CD14-positive monocyte (primary cell): ENCODE data around the gene PADI1. TPM values are rescaled to one million over a fixed set of nuclear protein-coding genes. Genes with fewer than 3 reads are reported as not detected.
A peak's percentile ranks its signal among the peaks of the same experiment; 100 is the strongest.

ENCODE experiments used
- DNase-seq, 3 donors: peaks; one replicate each; pipeline ENCODE4 v3.0.0-alpha.2; 2011 to 2022
- H2AFZ ChIP-seq: 2 replicates; pipeline ENCODE4 v1.6.0; 2012; ENCODE audit warnings: mild to moderate bottlenecking, low read depth, low read length, inconsistent platforms; ENCODE audit not compliant: insufficient read depth, poor library complexity, severe bottlenecking
- H3K27ac ChIP-seq, 2 donors: 1 replicate in 1 of 2; 2 replicates in 1 of 2; pipeline ENCODE4 v1.5.1; 2012 to 2013; ENCODE audit warnings: low read length in 2 of 2, control low read depth in 1 of 2, inconsistent platforms in 1 of 2, low read depth in 1 of 2, mild to moderate bottlenecking in 1 of 2
- H3K27me3 ChIP-seq, 2 donors: one replicate each; pipeline versions ENCODE4 v1.6.0 to v1.6.1; 2011 to 2013; ENCODE audit warnings: low read length in 2 of 2; ENCODE audit not compliant: control insufficient read depth in 2 of 2, insufficient read depth in 2 of 2
- H3K36me3 ChIP-seq, 2 donors: replicated peaks in 1 of 2; 1 replicate in 1 of 2; 2 replicates in 1 of 2; pipeline versions ENCODE4 v1.5.1 to v1.6.1; 2012 to 2013; ENCODE audit warnings: low read length in 2 of 2, control low read depth in 1 of 2, inconsistent platforms in 1 of 2, mild to moderate bottlenecking in 1 of 2; ENCODE audit not compliant: insufficient read depth in 2 of 2, control insufficient read depth in 1 of 2
- H3K4me1 ChIP-seq, 2 donors: 1 replicate in 1 of 2; 2 replicates in 1 of 2; pipeline versions ENCODE4 v1.5.1 to v1.6.1; 2012 to 2013; ENCODE audit warnings: low read length in 2 of 2, control low read depth in 1 of 2, inconsistent platforms in 1 of 2, mild to moderate bottlenecking in 1 of 2, moderate library complexity in 1 of 2; ENCODE audit not compliant: insufficient read depth in 2 of 2, control insufficient read depth in 1 of 2
- H3K4me2 ChIP-seq: replicated peaks from 2 replicates; pipeline ENCODE3; 2012; ENCODE audit warnings: low read length, moderate library complexity, mild to moderate bottlenecking; ENCODE audit not compliant: poor library complexity, severe bottlenecking; ENCODE audit errors: extremely low read depth
- H3K4me3 ChIP-seq, 3 experiments: fragments of 200-600 bp in 1 of 3; sonication (generic) in 1 of 3; replicated peaks in 1 of 3; 1 replicate in 2 of 3; 2 replicates in 1 of 3; pipeline ENCODE4 v1.5.1; 2011 to 2013; ENCODE audit warnings: low read length in 3 of 3, mild to moderate bottlenecking in 3 of 3, control low read depth in 2 of 3, low read depth in 2 of 3, inconsistent platforms in 1 of 3, moderate library complexity in 1 of 3
- H3K79me2 ChIP-seq: 2 replicates; pipeline ENCODE4 v1.6.0; 2012; ENCODE audit warnings: mild to moderate bottlenecking, control low read depth, inconsistent platforms, low read length, moderate library complexity; ENCODE audit not compliant: insufficient read depth
- H3K9ac ChIP-seq: 2 replicates; pipeline ENCODE4 v1.6.0; 2017; ENCODE audit warnings: low read length, mild to moderate bottlenecking; ENCODE audit not compliant: insufficient read depth, poor library complexity, severe bottlenecking
- H3K9me3 ChIP-seq, 2 donors: replicated peaks in 1 of 2; 1 replicate in 1 of 2; 2 replicates in 1 of 2; pipeline versions ENCODE4 v1.5.1 to v1.6.1; 2012 to 2013; ENCODE audit warnings: low read length in 2 of 2, control low read depth in 1 of 2; ENCODE audit not compliant: control insufficient read depth in 1 of 2, insufficient read depth in 1 of 2
- H4K20me1 ChIP-seq: 2 replicates; pipeline ENCODE4 v1.6.0; 2012; ENCODE audit warnings: mild to moderate bottlenecking, low read length, control low read depth, moderate library complexity; ENCODE audit not compliant: insufficient read depth
- H3K27ac Mint-ChIP-seq, 7 donors: one replicate each; pipeline ENCODE4 v1.8.0; 2020; ENCODE audit warnings: mild to moderate bottlenecking in 7 of 7, mixed read lengths in 7 of 7, moderate library complexity in 6 of 7, inconsistent platforms in 2 of 7
- H3K27me3 Mint-ChIP-seq, 3 donors: one replicate each; pipeline ENCODE4 v1.8.0; 2021 to 2022; ENCODE audit warnings: low read depth in 3 of 3, mild to moderate bottlenecking in 3 of 3, mixed read lengths in 3 of 3, moderate library complexity in 3 of 3, inconsistent platforms in 1 of 3
- H3K36me3 Mint-ChIP-seq, 2 donors: one replicate each; pipeline ENCODE4 v1.8.0; 2020; ENCODE audit warnings: mixed read lengths in 2 of 2, inconsistent platforms in 1 of 2, mild to moderate bottlenecking in 1 of 2
- H3K4me1 Mint-ChIP-seq: one replicate; pipeline ENCODE4 v1.8.0; 2020; ENCODE audit warnings: mild to moderate bottlenecking, mixed read lengths
- H3K4me3 Mint-ChIP-seq, 2 donors: one replicate each; pipeline ENCODE4 v1.8.0; 2020; ENCODE audit warnings: mild to moderate bottlenecking in 2 of 2, mixed read lengths in 2 of 2, moderate library complexity in 1 of 2
- H3K9me3 Mint-ChIP-seq, 7 donors: one replicate each; pipeline ENCODE4 v1.8.0; 2020 to 2022; ENCODE audit warnings: mixed read lengths in 7 of 7, mild to moderate bottlenecking in 6 of 7, moderate library complexity in 6 of 7, inconsistent platforms in 2 of 7
- CTCF ChIP-seq: fragments of 200-600 bp; IDR thresholded peaks from one replicate; pipeline ENCODE4 v1.8.0; 2022; ENCODE audit warnings: antibody characterized with exemption, mild to moderate bottlenecking
- WGBS: methylation state at CpG from one replicate; pipeline ENCODE4 v1.1.5; 2013; ENCODE audit warnings: missing lambda C conversion rate; ENCODE audit not compliant: insufficient coverage; 5-methylcytosine and 5-hydroxymethylcytosine counted together
- intact Hi-C, 2 donors: fragments of 100-400 bp; cut with micrococcal nuclease; formaldehyde crosslinking; loops; one replicate each; pipeline versions ENCODE4 v1.15.0 to v1.15.1; 2023
- polyA plus RNA-seq, 3 donors: library from polyadenylated mRNA; depleted of rRNA in 1 of 3; unstranded in 2 of 3; stranded (reverse) in 1 of 3; fragments of 300-500 nt in 2 of 3; fragments of >200 nt in 1 of 3; fragmentation: Illumina TruSeq in 2 of 3; gene quantifications; 1 replicate in 2 of 3; 2 replicates in 1 of 3; pipeline ENCODE4 v1.2.3, GENCODE V29; 2012 to 2021

PADI1 gene
- polyA plus RNA-seq, 3 donors = not detected

DNA sequence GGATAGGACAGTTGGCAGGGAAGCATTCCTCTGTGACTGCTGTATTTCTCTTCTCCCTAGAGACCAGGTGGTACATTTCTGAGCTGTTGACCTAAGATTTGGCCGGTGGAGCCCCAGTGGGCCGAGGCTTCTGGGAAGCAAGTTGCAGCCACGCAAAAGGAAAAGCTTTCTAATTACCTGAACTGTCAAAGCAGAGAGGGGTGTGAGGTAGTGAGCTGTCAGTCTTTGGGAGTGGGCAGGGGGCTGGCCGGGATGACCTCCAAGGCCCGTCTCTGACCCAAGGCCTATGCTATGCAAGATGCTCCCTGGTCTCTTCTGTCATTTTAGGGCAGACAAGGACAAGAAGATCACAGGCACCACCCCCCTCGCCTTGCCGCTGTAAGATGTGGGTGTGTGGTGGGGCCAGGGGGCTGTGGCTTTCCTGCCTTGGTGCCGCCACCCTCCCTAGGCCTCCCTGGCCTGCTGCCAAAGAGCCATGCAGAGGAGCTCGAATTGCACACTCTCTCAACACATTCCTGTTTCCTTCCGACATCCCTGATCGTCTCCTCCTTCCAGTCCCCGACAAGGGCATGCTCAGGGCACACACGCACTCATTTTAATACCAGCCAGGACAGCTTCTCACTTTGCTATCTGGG is 7.7 kb downstream of the PADI1 start:
- no peak for TF ChIP-seq CTCF
- Histone ChIP-seq H3K9me3 (no peaks in the 10 kb centered on the region), H3K79me2 (no peaks in the 10 kb centered on the region), H3K27ac (no peak overlapping the region), H3K4me1 (peaks cover 30 to 33% of the 10 kb centered on the region in 2 donors), H3K9ac (peak overlapping the region; percentile 28), H3K4me2 (peak overlapping the region; percentile 50), H2AFZ (peak overlapping the region; percentile 48), H3K27me3 (no peaks in the 10 kb centered on the region), H4K20me1 (no peaks in the 10 kb centered on the region), H3K36me3 (no peaks in the 10 kb centered on the region), H3K4me3 (peak overlapping the region in 1 of 3 experiments; percentile 19)
- peak overlapping the region; percentile 28 to 86 for H3K4me3 Mint-ChIP-seq
- peak in 2 of 3 donors; percentile 13 to 28 for DNase-seq
- H3K9me3 Mint-ChIP-seq = peaks cover 0 to 3% (median 0%) of the 10 kb centered on the region in 7 donors
- H3K36me3 Mint-ChIP-seq = peaks cover 0 to 1% of the 10 kb centered on the region in 2 donors
- peaks cover 12 to 20% (median 17%) of the 10 kb centered on the region in 3 donors for H3K27me3 Mint-ChIP-seq
- WGBS = 1% methylated on average over 6 of the region's 13 CpGs
- H3K4me1 Mint-ChIP-seq = peaks cover 35% of the 10 kb centered on the region
- intact Hi-C loops = no loop called here
- H3K27ac Mint-ChIP-seq = peak overlapping the region in 4 of 7 donors; percentile 28 to 64 (median 54)

DNA sequence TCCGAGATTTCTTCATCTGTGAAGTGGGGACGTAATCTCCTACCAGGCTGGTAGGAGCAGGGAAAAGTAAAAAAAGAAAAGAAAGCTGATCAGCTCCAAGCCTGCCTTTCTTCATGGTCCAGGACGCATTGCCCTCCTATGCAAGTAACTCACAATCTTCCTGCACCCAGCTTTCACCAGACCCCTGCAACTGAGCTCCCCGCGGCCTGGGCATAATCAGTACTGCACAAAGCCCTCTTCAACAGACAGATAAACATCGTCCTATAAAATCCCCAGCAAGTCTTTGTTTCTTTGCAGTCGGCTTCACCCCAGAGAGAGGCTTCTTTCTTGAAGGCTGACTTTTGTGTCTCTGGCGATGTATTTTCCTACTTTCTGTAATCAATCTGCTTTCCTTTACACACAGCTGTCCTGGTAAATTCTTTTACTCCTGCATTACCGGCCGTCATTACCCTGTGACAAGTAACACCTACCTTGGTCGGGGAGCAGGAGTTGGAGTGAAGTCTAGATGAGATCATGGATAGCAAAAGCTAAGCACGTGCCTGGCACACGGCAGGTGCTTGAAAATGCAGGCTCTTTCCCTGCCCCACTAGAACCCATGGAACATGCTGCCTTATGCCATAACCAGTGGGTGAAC is 8.3 kb downstream of the PADI1 start:
- 38% methylated on average over 6 of the region's 13 CpGs for WGBS
- Histone ChIP-seq H3K9ac (no peak overlapping the region), H2AFZ (no peak overlapping the region), H4K20me1 (no peaks in the 10 kb centered on the region), H3K27me3 (no peaks in the 10 kb centered on the region), H3K4me1 (peaks cover 24 to 27% of the 10 kb centered on the region in 2 donors), H3K36me3 (no peaks in the 10 kb centered on the region), H3K79me2 (no peaks in the 10 kb centered on the region), H3K4me3 (no peak overlapping the region), H3K9me3 (no peaks in the 10 kb centered on the region), H3K4me2 (peak overlapping the region; percentile 50), H3K27ac (no peak overlapping the region)
- intact Hi-C loops = no loop called here
- peak overlapping the region in 1 of 7 donors; percentile 53 for H3K27ac Mint-ChIP-seq
- H3K4me3 Mint-ChIP-seq = peak overlapping the region in 1 of 2 donors; percentile 86
- peaks cover 28% of the 10 kb centered on the region for H3K4me1 Mint-ChIP-seq
- peaks cover 12 to 18% (median 17%) of the 10 kb centered on the region in 3 donors for H3K27me3 Mint-ChIP-seq
- DNase-seq = no peak
- peaks cover 0 to 1% of the 10 kb centered on the region in 2 donors for H3K36me3 Mint-ChIP-seq
- H3K9me3 Mint-ChIP-seq = peaks cover 0 to 3% (median 0%) of the 10 kb centered on the region in 7 donors
- TF ChIP-seq CTCF = no peak
